NT2/D1 (cell line): ENCODE measurements around the gene SSBP2.

ENCODE experiments used
- SUZ12 ChIP-seq: IDR thresholded peaks from 2 replicates; pipeline ENCODE4 v1.6.1; 2011; ENCODE audit not compliant: insufficient read length, insufficient read depth; ENCODE audit errors: extremely low read depth
- YY1 ChIP-seq: IDR thresholded peaks from 2 replicates; pipeline ENCODE4 v1.6.1; 2011; ENCODE audit not compliant: insufficient read length, insufficient read depth

DNA sequence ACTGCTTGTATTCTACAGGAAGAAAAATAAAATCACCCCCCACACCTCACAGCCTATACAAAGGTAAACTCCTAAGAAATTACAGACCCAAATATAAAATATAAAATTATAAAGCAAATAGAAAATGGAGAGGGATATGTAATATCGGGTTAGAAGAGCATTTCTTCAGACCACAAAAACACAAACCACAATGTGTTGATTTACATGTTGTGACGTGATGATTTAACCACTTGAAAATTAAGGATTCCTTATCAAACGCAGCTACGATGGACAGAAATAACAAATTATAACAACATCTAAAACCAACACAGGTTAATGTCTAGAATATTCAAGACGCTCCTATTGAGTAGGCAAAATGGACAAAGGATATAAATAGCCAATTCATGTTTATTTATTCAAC lies 26.3 kb downstream of the SSBP2 start:
- TF ChIP-seq SUZ12, result no peak
- TF ChIP-seq YY1, result no peak
